Measurements from ENCODE around the gene ELK3.
A peak's percentile ranks its signal among the peaks of the same experiment; 100 is the strongest.

DNA sequence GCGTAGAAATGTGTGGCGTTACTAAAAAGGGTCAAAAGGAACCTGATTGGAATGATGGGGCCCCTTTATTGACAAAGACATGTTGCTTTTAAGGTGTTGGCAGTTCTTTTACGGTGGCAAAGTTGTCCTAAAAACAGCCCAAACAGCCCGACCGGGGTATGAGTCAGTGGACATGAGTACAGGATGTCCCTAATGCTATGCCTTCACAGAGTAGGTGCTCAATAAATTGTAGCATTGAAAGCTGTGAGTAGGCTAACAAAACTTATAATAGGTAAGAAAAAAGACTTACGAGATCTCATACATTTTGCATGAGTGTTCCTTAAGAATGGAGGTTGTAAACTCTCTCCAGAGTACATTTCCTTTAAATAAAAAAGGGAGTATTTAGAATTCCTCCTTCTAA lies 2.6 kb downstream of the ELK3 start:
- TF ChIP-seq, protein P1, sequence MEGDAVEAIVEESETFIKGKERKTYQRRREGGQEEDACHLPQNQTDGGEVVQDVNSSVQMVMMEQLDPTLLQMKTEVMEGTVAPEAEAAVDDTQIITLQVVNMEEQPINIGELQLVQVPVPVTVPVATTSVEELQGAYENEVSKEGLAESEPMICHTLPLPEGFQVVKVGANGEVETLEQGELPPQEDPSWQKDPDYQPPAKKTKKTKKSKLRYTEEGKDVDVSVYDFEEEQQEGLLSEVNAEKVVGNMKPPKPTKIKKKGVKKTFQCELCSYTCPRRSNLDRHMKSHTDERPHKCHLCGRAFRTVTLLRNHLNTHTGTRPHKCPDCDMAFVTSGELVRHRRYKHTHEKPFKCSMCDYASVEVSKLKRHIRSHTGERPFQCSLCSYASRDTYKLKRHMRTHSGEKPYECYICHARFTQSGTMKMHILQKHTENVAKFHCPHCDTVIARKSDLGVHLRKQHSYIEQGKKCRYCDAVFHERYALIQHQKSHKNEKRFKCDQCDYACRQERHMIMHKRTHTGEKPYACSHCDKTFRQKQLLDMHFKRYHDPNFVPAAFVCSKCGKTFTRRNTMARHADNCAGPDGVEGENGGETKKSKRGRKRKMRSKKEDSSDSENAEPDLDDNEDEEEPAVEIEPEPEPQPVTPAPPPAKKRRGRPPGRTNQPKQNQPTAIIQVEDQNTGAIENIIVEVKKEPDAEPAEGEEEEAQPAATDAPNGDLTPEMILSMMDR (IDR thresholded peaks at IDR 0.05), result no peak
- TF ChIP-seq POLR2AphosphoS5 (IDR thresholded peaks at IDR 0.05), result peak in 1 of 4 donors; percentile 42
- no peak for TF ChIP-seq EP300 (IDR thresholded peaks at IDR 0.05)
- TF ChIP-seq POLR2A (IDR thresholded peaks at IDR 0.05), result no peak
